Measurements from ENCODE around the gene TCN2.
"Not testable (repeated sequence)": the region's sequence is repeated elsewhere in the genome, so short reads cannot be mapped to it uniquely, and the experiment has no call there.

Gene TCN2

DNA sequence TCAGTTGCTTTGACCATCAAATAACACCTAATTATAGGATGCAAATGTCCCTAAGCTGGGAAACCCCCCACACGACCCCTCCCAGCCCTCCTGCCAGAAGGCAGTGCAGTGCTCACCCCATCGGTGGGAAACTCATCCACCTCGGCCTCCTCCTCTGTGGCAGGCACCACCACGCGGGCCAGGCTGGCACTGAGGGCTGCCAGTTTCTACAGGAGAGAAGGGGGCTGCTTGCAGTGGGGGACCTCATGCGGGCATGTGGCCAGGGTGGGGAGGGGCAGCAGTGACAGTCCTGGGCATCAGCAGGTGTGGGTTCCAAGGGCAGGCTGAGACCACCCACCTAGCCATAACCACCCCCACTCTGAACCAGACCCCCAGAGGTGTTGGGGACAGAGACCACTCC, 26.1 kb upstream of the TCN2 start:
- DNase-seq: no peak

DNA sequence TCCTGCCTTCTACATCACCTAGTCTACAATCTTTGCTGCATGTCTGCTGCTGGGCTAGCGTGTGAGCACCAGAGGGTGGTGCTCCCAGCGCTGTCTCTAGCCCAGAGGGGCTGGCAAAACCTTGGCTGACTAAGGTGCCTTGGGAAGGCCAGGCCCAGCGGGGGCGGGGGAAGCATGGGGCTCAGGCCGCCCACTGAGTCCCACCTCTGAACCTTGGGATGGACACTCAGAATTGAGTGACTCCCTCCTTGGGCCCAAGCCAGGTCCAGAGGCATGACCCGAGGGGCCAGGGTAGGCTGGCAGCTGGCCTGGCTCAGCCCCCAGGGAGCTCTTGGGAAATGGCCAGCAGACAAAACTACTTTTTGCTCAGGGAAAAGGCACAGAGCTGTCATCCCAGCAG, 24.9 kb upstream of the TCN2 start:
- DNase-seq: no peak

DNA sequence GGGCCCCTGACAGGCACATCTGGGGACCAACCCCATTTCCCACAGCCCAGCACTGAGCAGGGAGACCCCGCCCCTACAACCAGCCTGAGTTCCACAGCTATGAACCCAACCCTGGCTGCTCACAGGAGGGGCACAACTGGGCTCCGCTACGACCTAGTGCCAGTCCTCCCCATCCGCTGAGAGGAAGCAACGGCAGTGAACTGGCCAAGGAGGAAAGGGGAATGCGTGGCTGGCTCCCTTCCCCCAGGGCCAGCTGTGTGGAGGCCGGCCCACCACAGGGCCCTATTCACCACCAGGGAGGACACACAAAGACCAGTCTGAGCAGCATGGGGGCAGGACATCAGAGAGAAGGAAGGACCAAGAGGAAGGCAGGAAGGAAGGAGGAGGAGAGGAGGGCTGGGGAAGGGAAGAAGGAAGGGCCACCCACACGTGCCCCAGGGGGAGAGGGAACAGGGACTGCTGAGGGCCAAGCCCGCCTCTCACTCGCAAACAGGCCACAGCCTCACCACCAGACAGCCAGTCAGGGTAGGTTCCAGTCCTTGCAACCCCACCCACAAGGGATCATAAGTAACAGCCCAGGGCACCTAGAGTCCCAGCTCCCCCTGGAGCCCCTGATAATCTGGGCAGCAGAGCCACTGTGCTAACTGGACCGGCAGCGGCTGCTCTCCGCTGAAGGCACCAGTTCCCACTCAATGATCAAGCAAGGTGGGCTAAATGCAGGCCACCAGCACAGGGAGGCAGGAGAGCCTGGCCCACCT, 24.0 kb upstream of the TCN2 start:
- no peak for DNase-seq

DNA sequence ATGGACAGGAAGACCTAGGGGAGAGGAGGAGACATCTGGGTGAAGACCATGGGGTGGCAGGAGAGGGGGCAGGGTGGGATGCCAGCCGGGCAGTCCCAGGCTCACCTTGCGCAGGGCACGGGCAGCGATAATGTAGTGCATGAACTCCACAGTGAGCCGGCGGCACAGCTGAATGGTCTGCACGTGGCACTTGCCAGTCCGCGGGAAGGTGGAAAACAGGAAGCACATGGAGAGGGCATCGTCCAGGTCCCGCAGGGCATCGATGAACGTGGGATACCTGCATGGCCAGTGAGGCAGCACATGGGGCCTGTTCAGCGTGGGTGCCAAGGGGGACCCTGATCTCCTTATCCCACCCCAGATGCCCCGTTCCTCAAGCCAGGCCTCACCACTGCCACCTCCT, 22.5 kb upstream of the TCN2 start:
- DNase-seq: no peak

DNA sequence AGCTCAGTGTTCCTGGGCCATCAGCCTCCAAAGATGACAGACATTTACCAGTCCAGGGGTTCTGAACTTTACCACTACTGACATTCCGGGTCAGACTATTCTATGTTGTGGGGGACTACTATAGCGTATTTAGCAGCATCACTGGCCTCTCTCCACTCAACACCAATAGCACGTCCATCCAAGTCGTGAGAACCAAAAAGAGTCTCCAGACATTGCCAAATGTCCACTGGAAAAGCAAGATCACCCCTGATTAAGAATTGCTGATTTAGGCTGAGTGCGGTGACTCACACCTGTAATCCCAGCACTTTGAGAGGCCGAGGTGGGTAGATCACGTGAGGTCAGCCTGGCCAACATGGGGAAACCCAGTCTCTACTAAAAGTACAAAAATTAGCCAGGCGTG, 20.6 kb upstream of the TCN2 start:
- no peak for DNase-seq

DNA sequence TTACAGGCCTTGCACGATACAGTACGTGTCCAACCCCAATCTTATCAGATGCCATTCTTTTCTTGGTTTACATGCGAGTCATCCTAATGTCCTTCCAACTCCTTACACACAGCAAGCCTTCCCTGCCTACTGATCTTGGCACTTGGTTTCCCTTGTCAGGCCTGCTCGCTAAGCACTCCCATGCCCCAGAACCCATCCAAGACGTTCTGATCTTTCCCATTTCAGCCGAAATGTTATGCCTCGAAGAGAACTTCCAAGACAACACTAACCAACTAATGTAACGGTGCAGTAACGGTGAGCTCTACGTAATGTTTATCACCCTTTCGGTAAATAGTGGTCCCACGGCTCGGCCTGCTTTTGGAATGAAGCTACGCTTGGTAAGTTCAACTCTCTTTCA, 15.8 kb upstream of the TCN2 start:
- DNase-seq: no peak

DNA sequence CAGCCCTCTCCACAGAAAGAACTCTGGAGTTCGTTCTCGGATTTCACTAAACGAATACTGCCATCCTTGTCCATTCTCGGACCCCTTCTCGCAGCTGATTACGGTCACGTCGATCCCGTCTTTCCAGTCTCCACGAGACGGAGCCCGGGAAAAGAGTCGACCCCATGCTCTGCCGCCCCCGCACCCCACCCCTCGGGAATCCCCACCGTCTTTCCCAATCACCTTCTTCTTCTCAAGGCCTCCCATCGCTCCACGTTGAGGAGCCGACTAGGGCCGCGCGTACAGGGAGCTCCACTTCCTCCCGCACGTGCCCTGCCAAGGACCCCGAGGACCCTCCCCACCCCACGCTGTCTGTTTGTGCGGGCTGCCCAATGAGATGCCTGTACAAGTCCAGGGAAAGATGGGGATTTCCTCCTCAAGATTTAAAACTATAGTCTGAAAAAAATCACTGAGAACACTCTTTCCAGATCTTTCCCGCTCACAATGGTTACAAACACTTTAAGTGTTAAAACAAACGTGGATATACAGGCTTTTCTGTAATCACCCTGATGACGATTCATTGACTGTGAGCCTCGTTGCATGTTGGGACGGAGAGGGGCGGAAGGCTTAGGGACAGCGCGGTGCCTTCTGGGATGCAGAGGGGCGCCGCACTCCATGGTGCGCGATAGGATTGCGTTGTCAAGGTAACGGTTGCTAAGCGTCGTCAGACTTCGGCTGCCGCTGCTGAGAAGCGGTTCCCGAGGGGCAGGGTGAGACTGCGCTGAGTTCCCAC, 15.2 kb upstream of the TCN2 start, which contains the start of gene PES1:
PES1 (minus strand) TSS at position 323 of the 772 bp plus-strand sequence; CDS start at position 246, 77 bp downstream.
- peak; percentile 70 for DNase-seq

DNA sequence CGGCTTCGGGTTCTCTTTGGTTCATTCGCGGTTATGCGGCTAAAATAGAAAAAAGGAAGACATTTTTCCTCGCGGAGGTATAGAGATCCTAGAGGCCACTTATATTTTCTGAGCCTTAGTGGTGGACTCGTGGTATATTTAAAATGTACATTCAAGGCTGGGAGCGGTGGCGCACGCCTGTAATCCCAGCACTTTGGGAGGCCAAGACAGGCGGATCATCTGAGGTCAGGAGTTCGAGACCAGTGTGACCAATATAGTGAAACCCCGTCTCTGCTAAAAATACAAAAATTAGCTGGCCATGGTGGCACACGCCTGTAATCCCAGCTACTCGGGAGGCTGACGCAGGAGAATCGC, 14.6 kb upstream of the TCN2 start:
- DNase-seq: not testable (repeated sequence)

DNA sequence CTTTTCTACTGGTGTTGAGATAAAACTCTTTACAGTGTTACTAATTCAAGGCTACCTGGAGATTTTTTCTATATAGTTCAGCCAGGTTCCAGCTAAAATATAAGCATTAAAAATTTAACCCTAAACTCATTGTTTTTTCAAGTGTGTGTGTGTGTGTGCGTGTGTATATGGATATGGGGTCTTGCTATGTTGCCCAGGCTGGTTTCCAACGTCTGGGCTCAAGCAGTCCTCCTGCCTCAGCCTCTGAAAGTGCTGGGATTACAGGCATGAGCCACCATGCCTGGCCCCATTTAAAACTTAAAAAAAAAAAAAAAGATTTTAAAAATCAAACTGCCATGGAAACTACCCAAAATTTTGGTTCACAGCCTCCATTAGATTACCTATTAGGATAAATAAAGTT, 10.8 kb upstream of the TCN2 start:
- DNase-seq: no peak

DNA sequence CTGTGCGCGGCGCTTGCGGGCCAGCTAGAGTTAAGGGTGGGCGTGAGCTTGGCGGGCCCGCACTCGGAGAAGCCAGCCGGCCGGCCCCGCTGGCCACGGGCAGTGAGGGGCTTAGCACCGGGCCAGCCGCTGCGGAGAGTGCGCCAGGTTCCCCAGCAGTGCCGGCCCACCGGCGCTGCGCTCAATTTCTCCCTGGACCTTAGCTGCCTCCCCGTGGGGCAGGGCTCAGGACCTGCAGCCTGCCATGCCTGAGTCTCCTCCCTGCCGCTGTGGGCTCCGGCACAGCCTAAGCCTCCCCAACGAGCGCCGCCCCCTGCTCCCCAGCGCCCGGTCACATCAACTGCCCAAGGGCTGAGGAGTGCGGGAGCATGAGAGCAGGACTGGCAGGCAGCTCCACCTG, 10.1 kb upstream of the TCN2 start:
- no peak for DNase-seq

DNA sequence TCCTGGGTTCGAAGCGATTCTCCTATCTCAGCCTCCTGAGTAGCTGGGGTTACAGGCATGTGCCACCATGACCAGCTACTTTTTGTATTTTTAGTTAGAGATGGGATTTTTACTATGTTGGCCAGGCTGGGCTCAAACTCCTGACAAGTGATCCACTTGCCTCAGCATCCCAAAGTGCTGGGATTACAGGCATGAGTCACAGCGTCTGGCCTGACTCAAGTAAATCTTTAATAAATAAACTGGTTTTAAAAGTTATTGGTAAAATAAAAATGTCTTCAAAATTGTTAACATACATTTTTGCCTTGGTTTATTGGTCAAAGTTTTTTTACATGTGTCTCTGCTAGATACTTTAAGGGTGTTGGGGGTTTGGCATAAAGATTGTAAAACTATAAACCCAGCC, 8.0 kb upstream of the TCN2 start:
- DNase-seq: no peak

DNA sequence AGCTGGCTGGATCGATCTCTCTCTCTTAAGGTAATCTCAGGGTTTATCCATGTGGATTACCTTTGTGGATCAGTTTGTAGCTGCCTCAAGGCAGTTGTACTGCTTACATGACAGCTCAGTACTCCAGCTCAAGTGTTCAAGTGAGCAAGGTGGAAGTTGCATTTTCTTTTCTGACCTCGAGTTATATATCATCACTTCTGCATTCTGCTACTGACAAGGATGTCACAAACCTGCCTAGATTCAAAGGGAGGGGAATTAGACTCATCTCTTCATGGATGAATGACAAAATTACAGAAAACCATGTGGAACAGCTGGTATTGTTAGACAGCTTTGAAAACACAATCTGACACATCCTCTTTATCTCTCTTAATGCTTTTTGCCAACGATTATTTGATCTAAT, 6.1 kb upstream of the TCN2 start:
- no peak for DNase-seq

DNA sequence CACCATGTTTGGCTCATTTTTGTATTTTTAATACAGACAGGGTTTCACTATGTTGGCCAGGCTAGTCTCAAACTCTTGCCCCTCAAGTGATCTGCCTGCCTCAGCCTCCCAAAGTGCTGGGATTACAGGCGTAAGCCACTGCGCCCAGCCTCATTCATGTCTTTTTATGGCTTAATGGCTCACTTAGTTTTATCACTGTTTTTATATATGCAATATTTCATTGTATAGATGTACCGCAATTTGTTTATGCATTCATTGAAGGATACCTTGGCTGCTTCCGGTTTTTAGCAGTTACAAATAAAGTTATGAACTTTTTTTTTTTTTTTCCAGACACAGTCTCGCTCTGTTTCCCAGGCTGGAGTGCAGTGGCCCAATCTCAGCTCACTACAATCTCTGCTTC, 5.5 kb upstream of the TCN2 start:
- no peak for DNase-seq

DNA sequence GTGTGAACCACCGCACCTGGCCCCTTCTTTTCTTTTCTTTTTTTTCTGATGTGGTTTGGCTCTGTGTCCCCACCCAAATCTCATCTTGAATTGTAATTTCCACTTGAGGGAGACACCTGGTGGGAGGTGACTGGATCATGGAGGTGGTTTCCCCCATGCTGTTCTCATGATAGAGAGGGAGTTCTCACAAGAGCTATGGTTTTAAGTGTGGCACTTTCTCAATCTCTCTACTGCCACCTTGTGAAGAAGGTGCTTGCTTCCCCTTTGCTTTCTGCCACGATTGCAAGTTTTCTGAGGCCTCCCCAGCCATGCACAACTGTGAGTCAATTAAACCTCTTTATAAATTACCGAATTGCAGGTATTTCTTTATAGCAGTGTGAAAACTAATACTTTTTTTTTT, 4.9 kb upstream of the TCN2 start:
- no peak for DNase-seq

DNA sequence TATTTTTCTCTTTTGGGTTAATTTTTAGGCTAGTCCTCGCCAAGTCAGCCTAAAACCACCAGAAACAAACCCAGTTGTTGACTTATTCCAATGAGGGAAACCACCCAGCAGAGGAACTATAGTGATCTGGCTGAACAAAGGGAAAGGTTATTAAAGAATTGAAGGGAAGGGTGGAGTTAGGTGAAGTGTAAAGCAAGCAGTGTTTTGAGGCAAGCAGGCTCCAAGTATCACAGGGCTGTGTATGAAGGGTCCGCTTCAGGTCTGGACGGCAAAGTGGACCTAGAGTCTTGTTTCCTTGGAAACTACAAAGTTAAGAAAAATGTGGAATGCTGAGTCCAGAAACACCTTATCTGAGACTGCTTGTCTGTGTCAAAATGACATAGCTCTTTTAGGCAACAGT, 3.2 kb upstream of the TCN2 start:
- no peak for DNase-seq

DNA sequence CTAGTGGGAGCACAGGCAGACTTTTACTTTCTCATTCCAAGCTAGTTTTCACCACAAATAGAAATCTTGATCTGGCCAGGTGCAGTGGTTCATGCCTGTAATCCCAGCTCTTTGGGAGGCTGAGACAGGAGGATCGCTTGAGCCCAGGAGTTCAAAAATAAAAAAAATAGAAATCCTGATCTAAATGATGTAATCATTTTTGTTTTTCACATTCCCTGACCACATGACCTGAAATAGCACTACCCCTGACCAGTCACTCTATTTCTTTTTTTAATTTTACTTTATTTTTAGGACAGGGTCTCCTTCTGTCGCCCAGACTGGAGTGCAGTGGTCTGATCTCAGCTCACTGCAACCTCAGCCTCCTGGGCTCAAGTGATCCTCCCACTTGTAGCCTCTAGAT, 2.3 kb upstream of the TCN2 start:
- no peak for DNase-seq

DNA sequence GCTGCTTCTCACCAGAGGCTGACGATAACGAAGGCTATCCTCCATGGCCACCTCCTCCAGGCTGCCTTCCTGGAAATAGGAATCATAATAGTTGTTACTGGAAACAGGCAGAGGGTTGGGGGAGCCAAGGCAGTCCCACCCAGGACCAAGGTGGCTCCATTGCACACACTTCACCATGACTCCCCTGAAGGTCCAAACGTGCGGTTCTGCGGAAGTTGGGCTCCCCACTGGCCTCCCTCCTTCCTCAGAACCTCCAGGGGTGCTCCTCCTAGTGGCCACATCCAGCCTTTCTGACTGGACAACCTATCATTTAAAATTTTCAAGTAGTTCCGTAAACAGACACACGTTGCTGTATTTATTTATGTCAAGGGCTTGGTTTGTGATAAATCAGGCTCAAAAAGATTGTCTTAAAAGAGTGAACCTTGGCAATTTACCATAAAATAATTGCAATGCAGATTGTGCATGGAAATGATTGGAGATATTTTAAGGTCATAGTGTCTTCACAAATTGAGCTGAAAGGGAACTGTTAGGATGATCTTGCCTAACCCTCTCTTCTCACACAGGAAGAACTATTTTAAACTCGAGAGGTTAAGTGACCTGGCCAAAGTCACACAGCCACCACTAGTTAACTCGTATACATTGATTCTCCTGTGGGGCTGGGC, 1.4 kb upstream of the TCN2 start:
- DNase-seq: no peak

DNA sequence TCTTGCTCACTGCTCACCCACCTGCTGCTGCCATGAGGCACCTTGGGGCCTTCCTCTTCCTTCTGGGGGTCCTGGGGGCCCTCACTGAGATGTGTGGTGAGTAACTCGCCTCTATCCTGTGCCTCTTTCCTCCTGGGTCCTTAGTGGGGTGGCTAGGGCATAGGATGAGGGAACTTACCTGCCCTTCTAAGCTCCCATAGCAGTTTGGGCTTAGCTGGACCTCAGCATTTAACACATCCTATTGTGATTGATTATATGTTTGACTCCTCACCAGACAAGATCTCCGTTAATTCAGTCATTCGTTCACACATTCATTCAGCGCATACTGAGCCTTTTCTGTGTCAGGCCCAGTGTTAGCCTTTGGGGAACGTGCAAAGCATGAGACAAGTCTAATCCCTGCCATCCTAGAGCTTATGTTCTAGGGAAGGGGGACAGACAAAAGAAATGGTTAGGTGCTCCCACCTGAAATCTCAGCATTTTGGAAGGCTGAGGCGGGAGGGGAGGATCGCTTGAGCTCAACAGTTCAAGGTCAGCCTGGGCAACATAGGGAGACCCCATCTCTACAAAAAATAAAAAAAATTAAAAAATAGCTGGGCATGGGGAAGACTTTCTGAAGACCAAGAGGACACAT, 441 bp downstream of the TCN2 start:
- no peak for DNase-seq

DNA sequence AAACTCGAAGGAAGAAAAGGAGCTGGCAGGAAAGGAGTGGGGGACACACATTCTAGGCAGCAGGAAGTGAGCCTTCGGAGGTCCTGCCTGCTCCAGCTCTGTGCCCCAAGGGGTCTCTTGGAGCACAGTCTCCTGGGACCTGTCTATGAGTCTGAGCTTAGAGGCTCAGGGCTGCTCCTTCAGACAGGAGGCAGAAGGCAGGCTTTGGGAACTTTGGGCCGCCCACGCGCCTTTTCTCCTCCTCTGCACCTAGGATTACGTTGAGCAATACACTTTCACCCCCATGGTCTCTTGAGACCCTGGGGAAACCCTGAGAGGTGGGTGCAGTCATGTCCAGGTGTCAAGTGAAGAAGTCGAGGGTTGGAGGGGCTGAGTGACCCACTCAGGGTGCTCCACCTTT, 965 bp downstream of the TCN2 start:
- no peak for DNase-seq

DNA sequence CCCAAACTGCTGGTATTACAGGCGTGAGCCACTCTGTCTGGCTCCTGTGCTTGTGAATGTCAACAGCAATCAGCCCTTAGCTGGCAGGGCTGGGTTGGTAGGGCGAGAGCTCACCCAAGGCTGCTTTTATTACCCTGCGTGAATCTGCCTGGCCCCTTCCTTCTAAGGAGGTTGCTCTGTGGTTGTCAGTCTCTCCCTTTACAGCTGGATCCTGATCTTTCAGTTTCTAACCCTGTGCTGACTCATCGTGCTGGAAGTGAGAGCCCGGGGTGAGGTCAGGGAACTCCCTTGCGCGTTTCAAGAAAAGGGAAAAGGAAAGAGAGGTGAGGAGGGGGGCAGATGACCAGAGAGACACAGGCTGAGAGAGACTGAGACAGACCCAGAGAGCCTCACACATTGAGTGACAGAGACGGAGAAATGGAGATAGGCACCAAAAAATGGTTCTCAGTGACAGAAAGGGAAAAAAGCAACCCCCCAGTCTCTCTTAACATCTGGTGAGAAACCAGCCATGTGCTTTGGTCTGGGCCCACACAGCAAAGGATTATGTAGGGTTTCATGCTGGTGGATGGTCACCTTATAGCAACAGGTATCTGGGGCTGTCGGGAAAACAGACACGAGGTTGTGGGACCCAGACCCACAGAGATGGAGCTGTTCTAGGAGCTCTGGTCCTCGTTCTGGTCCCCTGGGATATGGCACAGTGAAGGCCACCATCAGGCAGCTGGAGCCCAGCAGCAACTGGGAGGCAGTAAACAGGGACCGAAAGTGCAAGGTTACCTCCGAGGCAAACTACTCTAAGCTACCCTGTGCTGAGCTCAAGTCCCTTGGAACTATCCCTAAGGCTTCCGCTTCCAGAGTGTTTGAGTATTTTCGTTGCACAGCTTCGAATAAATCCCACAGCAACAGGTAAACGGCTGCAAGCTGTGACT, 2.5 kb downstream of the TCN2 start:
- no peak for DNase-seq

DNA sequence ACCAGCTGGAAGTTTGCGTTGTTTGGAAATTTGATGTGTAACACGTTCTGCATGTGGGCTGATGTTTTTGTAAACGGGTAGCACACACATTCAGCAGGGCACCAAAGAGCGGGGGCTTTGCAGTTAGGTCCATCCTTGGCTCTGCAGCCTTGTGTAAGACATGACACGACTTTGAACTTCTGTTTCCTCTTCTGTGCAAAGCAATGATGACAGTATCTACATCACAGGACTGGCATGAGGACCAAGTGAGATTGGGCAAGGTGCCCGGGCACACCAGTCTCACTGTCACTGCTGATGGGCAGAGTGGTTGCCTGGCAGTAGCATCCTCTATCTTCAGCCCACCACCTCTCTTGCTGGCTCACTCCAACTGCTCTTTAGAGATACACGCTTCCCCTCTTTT, 3.3 kb downstream of the TCN2 start:
- no peak for DNase-seq

DNA sequence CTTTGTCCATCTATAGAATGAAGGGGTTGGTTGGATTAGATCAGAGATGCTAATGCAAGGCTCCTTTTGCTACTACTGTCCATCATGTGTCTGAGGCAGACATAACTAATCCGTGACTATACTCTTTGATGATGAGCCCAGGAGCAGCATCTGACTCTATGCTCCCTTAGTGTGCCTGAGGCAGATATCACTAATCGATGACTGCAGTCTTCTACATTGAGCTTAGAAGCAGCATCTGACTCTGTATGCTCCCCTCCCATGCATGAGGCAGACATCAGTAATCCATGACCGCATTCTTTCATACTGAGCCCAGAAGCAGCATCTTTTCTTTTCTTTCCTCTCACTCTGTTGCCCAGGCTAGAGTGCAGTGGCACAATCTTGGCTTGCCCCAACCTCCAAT, 4.2 kb downstream of the TCN2 start:
- DNase-seq: no peak

DNA sequence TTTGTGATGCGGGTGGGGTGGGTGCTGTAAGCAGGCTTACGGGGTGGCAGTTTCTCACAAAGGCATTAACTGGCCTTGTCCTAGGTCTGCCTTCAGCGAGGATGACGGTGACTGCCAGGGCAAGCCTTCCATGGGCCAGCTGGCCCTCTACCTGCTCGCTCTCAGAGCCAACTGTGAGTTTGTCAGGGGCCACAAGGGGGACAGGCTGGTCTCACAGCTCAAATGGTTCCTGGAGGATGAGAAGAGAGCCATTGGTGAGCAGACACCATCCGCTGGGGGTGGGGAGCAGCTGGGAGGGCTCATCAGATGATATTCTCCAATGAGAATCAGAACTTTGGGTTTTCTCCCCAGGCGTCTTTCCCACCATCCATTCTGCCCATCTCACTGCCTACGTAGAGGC, 5.8 kb downstream of the TCN2 start:
- no peak for DNase-seq
